Osteocyte (in vitro differentiated cells): Measurements from ENCODE around the gene STXBP5L. TPM values are rescaled to one million over a fixed set of nuclear protein-coding genes. Genes with fewer than 3 reads are reported as not detected.

ENCODE experiments used
- DNase-seq: peaks from one replicate; pipeline ENCODE4 v3.0.0; 2021; ENCODE audit warnings: mixed read lengths; ENCODE audit not compliant: unreplicated experiment; ENCODE audit errors: extremely low spot score
- H3K27ac Mint-ChIP-seq: one replicate; pipeline ENCODE4 v1.8.0; 2021; ENCODE audit warnings: mild to moderate bottlenecking, mixed read lengths; ENCODE audit not compliant: unreplicated experiment
- H3K27me3 Mint-ChIP-seq: one replicate; pipeline ENCODE4 v1.8.0; 2021; ENCODE audit warnings: mixed read lengths; ENCODE audit not compliant: unreplicated experiment
- H3K36me3 Mint-ChIP-seq: one replicate; pipeline ENCODE4 v1.8.0; 2021; ENCODE audit warnings: mixed read lengths; ENCODE audit not compliant: unreplicated experiment
- H3K4me1 Mint-ChIP-seq: one replicate; pipeline ENCODE4 v1.8.0; 2021; ENCODE audit warnings: mixed read lengths; ENCODE audit not compliant: unreplicated experiment
- H3K4me3 Mint-ChIP-seq: one replicate; pipeline ENCODE4 v1.8.0; 2021; ENCODE audit warnings: mild to moderate bottlenecking, moderate library complexity, mixed read lengths; ENCODE audit not compliant: unreplicated experiment
- H3K9me3 Mint-ChIP-seq: one replicate; pipeline ENCODE4 v1.8.0; 2021; ENCODE audit warnings: mixed read lengths; ENCODE audit not compliant: unreplicated experiment
- total RNA-seq: library from RNA; stranded (reverse); gene quantifications from 2 replicates; pipeline ENCODE4 v1.2.1, GENCODE V29; 2021
- TF ChIP-seq, protein P1 (sequence below): fragments of 200-600 bp; sonication (generic); IDR thresholded peaks from 2 replicates; pipeline ENCODE4 v1.5.0; 2021; ENCODE audit warnings: antibody characterized with exemption, mild to moderate bottlenecking, moderate library complexity

Gene STXBP5L
- total RNA-seq, 1 donor from 2014 or later, result not detected

DNA sequence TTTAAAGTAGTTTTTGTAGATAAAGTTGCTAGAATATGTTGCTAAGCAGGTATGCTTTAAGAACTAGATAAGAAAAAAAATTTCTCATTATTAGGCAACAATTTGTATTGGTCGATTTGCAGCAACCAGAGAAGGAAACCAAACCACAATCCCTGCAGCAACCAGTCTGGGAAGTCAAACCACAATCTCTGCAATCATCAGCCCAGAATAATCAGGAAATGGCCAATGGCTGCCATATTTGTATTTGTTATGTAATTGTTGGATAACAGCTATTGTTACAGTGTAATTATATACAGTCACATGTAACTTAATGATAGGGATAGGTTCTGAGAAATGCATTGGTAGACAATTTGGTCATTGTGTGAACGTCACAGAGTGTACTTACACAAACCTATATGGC is 23.6 kb downstream of the STXBP5L start:
- Mint-ChIP-seq H3K36me3 (no peaks in the 10 kb centered on the region), H3K27me3 (peaks cover 3% of the 10 kb centered on the region), H3K4me3 (no peak overlapping the region), H3K27ac (no peak overlapping the region), H3K4me1 (no peaks in the 10 kb centered on the region), H3K9me3 (peaks cover 2% of the 10 kb centered on the region)
- TF ChIP-seq, protein P1, sequence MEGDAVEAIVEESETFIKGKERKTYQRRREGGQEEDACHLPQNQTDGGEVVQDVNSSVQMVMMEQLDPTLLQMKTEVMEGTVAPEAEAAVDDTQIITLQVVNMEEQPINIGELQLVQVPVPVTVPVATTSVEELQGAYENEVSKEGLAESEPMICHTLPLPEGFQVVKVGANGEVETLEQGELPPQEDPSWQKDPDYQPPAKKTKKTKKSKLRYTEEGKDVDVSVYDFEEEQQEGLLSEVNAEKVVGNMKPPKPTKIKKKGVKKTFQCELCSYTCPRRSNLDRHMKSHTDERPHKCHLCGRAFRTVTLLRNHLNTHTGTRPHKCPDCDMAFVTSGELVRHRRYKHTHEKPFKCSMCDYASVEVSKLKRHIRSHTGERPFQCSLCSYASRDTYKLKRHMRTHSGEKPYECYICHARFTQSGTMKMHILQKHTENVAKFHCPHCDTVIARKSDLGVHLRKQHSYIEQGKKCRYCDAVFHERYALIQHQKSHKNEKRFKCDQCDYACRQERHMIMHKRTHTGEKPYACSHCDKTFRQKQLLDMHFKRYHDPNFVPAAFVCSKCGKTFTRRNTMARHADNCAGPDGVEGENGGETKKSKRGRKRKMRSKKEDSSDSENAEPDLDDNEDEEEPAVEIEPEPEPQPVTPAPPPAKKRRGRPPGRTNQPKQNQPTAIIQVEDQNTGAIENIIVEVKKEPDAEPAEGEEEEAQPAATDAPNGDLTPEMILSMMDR, result no peak
- no peak for DNase-seq

DNA sequence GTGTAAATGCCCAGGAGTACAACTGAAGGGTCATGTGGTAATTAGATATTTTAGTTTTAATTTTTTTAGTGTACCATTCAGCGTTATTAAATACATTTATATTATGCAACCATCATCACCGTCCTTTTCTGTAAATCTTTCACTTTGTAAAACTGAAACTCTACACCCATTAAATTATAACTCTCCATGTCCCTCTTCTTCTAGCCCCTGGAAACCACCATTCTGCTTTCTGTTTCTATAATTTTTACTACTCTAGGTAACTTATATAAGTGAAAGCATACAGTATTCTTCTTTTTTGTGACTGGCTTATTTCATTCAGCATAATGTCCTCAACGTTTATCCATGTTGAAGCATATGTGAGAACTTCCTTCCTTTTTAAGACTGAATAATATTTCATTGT is 48.1 kb downstream of the STXBP5L start:
- Mint-ChIP-seq H3K27me3 (peaks cover 2% of the 10 kb centered on the region), H3K36me3 (no peaks in the 10 kb centered on the region), H3K27ac (no peak overlapping the region), H3K9me3 (no peaks in the 10 kb centered on the region), H3K4me1 (no peaks in the 10 kb centered on the region), H3K4me3 (no peak overlapping the region)
- TF ChIP-seq, protein P1, result no peak
- no peak for DNase-seq

DNA sequence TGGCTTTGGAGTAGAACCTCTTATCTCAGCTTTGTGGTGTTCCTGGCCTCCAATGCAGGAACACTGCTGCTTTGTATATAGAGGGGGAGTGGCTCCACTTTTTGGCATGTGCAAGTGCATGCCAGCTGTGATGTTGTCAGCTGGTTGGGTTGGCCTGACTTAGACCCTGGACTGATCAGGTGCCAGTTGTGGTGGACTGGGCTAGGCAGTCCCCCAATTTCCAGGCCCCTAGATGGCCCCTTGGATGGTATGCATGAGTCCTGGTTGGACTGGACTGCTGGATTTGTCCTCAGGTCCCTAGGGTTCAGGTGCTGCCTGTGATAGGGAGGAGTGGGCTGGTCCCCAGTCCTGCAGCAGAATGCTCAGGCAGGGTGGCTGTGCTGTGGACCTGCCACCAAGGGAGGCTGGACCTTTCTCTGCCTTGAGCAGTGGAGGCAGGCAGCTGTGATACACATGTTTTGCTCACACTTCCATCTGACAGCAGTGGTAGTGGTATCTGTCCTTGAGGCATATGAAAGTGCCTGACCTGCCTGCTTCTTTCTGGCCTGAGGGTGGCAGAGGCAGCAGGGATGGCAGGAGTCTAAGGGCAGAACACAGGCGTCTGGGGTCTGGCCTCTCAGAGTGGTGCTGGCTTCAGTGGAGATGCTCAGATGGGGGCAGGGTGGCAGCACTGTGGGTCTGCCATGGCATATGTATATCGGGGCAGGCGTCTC is 74.8 kb downstream of the STXBP5L start:
- TF ChIP-seq, protein P1, result no peak
- Mint-ChIP-seq H3K4me1 (no peaks in the 10 kb centered on the region), H3K4me3 (no peak overlapping the region), H3K9me3 (peaks cover 15% of the 10 kb centered on the region), H3K27ac (no peak overlapping the region), H3K27me3 (peaks cover 8% of the 10 kb centered on the region), H3K36me3 (no peaks in the 10 kb centered on the region)
- no peak for DNase-seq

DNA sequence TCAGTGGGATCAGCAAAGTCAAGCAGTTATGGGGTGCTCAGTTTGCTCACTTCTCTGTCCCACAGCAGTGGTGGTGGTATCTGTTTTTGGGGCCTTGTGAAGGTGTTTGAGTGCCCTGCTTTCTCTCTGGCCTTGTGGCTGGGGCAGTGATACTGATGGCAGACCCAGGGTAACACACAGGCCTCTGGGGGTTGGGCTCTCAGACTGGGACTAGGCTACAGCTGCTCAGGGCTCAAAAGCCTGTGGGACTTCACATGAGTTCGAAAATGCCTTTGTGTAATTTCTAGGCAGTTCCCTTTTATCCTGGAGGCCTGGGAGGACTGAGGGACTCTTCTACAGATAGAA is 75.3 kb downstream of the STXBP5L start:
- H3K27ac Mint-ChIP-seq, result no peak overlapping the region
- H3K9me3 Mint-ChIP-seq, result peaks cover 15% of the 10 kb centered on the region
- peaks cover 8% of the 10 kb centered on the region for H3K27me3 Mint-ChIP-seq
- TF ChIP-seq, protein P1, result no peak
- H3K4me3 Mint-ChIP-seq, result no peak overlapping the region
- no peaks in the 10 kb centered on the region for H3K36me3 Mint-ChIP-seq
- no peak for DNase-seq
- H3K4me1 Mint-ChIP-seq, result no peaks in the 10 kb centered on the region

DNA sequence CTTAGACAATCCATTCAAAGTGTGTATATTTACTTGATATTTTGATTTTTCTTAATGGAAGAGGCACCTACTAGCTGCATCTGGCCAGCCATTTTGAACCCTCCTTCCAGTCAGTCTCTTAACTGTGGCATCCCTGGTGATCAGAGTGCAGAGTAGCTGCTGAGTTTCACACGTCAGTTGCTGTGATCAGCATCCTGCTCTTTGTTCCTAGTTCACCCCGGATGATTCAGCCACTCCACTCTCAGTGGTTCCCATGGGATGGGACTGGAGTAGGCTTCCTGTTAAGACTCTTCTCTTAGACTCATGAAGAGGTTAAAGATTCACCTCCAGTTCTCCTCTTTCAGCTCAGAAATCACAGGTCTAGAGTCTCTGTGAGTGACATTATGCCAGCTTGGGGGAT is 75.8 kb downstream of the STXBP5L start:
- no peaks in the 10 kb centered on the region for H3K4me1 Mint-ChIP-seq
- H3K27me3 Mint-ChIP-seq, result peaks cover 8% of the 10 kb centered on the region
- no peak for DNase-seq
- H3K9me3 Mint-ChIP-seq, result peaks cover 15% of the 10 kb centered on the region
- no peaks in the 10 kb centered on the region for H3K36me3 Mint-ChIP-seq
- no peak overlapping the region for H3K27ac Mint-ChIP-seq
- no peak overlapping the region for H3K4me3 Mint-ChIP-seq
- TF ChIP-seq, protein P1, result no peak
